ENCODE results near the gene MAT2A. TPM values are rescaled to one million over a fixed set of nuclear protein-coding genes. Genes with fewer than 3 reads are reported as not detected.

MAT2A gene
- total RNA-seq, 4 donors from 2014 or later: 223 to 1,046 (median 437) TPM

- no peak for ATAC-seq (ENCODE audit: low FRiP score)
- TF ChIP-seq, protein P1, sequence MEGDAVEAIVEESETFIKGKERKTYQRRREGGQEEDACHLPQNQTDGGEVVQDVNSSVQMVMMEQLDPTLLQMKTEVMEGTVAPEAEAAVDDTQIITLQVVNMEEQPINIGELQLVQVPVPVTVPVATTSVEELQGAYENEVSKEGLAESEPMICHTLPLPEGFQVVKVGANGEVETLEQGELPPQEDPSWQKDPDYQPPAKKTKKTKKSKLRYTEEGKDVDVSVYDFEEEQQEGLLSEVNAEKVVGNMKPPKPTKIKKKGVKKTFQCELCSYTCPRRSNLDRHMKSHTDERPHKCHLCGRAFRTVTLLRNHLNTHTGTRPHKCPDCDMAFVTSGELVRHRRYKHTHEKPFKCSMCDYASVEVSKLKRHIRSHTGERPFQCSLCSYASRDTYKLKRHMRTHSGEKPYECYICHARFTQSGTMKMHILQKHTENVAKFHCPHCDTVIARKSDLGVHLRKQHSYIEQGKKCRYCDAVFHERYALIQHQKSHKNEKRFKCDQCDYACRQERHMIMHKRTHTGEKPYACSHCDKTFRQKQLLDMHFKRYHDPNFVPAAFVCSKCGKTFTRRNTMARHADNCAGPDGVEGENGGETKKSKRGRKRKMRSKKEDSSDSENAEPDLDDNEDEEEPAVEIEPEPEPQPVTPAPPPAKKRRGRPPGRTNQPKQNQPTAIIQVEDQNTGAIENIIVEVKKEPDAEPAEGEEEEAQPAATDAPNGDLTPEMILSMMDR (IDR thresholded peaks at IDR 0.05): no peak
- no peak for DNase-seq (ENCODE audit: low spot score)
These were observed 27.3 kb downstream of the MAT2A start for GRCh38 chr2:85566265-85566664.

DNA sequence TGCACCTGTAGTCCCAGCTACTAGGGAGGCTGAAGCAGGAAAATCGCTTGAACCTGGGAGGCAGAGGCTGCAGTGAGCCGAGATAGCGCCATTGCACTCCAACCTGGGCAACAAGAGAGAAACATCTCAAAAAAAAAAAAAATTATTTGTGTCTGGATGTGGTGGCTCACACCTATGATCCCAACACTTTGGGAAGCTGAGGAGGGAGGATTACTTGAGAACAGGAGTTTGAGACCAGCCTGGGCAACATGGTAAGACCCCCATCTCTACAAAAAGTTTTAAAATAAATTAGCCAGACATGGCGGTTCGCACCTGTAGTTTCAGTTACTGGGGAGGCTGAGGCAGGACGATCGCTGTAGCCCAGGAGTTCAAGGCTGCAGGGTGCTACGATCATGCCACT lies 36.8 kb downstream of the MAT2A start:
- DNase-seq (ENCODE audit: low spot score) (no peak), ATAC-seq (ENCODE audit: low FRiP score) (no peak)
- TF ChIP-seq, protein P1 (IDR thresholded peaks at IDR 0.05): no peak

- DNase-seq (ENCODE audit: low spot score) (no peak), ATAC-seq (ENCODE audit: low FRiP score) (no peak)
- TF ChIP-seq, protein P1 (IDR thresholded peaks at IDR 0.05): no peak
These were observed 38.1 kb downstream of the MAT2A start for GRCh38 chr2:85577063-85577385.

GRCh38 chr2:85577386-85578242 lies 38.6 kb downstream of the MAT2A start, which contains the start of gene VAMP8:
Gene VAMP8, plus strand, starts transcription at chr2:85577586. Its CDS starts 61 bp downstream, at chr2:85577647.
- DNase-seq (ENCODE audit: low spot score): no peak
- TF ChIP-seq, protein P1 (IDR thresholded peaks at IDR 0.05): no peak
- peak; percentile 49 for ATAC-seq (ENCODE audit: low FRiP score)

- DNase-seq (ENCODE audit: low spot score) (no peak), ATAC-seq (ENCODE audit: low FRiP score) (peak; percentile 41)
- TF ChIP-seq, protein P1 (IDR thresholded peaks at IDR 0.05): no peak
These were observed 39.5 kb downstream of the MAT2A start for GRCh38 chr2:85578243-85579180.

GRCh38 chr2:85579266-85579935 lies 40.4 kb downstream of the MAT2A start:
- ATAC-seq (ENCODE audit: low FRiP score): no peak
- no peak for DNase-seq (ENCODE audit: low spot score)
- TF ChIP-seq, protein P1 (IDR thresholded peaks at IDR 0.05): no peak

Measured in omental fat pad (tissue), 4 donors.